K562 (cell line): ENCODE data around the gene PAIP2. TPM values are rescaled to one million over a fixed set of nuclear protein-coding genes. Genes with fewer than 3 reads are reported as not detected.

Source experiments
- CEBPZ ChIP-seq: fragments of 150-350 bp; IDR thresholded peaks from 2 replicates; pipeline ENCODE4 v1.6.1; 2014; ENCODE audit warnings: low read depth, mild to moderate bottlenecking, low read length, borderline replicate concordance
- CHCHD3 ChIP-seq: fragments of 250-450 bp; sonication (Bioruptor Pico); IDR thresholded peaks from 2 replicates; pipeline ENCODE4 v2.1.2; 2022; ENCODE audit warnings: mild to moderate bottlenecking
- GATA2 ChIP-seq: sonication (generic); formaldehyde crosslinking; IDR thresholded peaks from 2 replicates; pipeline ENCODE4 v1.4.0; 2020; ENCODE audit warnings: mild to moderate bottlenecking, missing genetic modification reagents
- GATAD2B ChIP-seq: fragments of 450-650 bp; IDR thresholded peaks from 2 replicates; pipeline ENCODE4 v1.6.1; 2017; ENCODE audit warnings: mild to moderate bottlenecking, borderline replicate concordance
- HEY1 ChIP-seq: fragments of 250-450 bp; sonication (Bioruptor Pico); IDR thresholded peaks from 2 replicates; pipeline ENCODE4 v1.5.0; 2020; ENCODE audit warnings: mild to moderate bottlenecking, moderate library complexity, borderline replicate concordance
- NR2C2 ChIP-seq, 2 experiments: fragments of 200-800 bp in 1 of 2; sonication (Bioruptor generic) in 1 of 2; sonication (generic) in 1 of 2; formaldehyde crosslinking in 1 of 2; IDR thresholded peaks; 2 replicates each; pipeline versions ENCODE4 v1.6.1 to v1.8.0; 2016 to 2022; ENCODE audit warnings: mild to moderate bottlenecking in 1 of 2, missing compliant biosample characterization in 1 of 2, missing genetic modification characterization in 1 of 2, missing genetic modification reagents in 1 of 2
- NR4A1 ChIP-seq, 2 experiments: fragments of 250-450 bp in 1 of 2; fragments of 450-650 bp in 1 of 2; sonication (Bioruptor Pico) in 1 of 2; IDR thresholded peaks; 2 replicates each; pipeline versions ENCODE4 v1.4.0 to v1.6.1; 2016 to 2020; ENCODE audit warnings: mild to moderate bottlenecking in 2 of 2, missing compliant biosample characterization in 1 of 2, missing genetic modification characterization in 1 of 2, moderate library complexity in 1 of 2
- POLR3G ChIP-seq: IDR thresholded peaks from 2 replicates; pipeline ENCODE4 v1.6.1; 2011; ENCODE audit not compliant: insufficient read length, insufficient replicate concordance; ENCODE audit errors: extremely low read depth
- PTRF ChIP-seq: fragments of 450-650 bp; IDR thresholded peaks from 2 replicates; pipeline ENCODE4 v1.6.1; 2016; ENCODE audit warnings: mild to moderate bottlenecking, missing genetic modification characterization, missing compliant biosample characterization
- SREBF1 ChIP-seq: fragments of 150-350 bp; IDR thresholded peaks from 2 replicates; pipeline ENCODE4 v1.6.1; 2014; ENCODE audit warnings: antibody characterized with exemption, low read depth, low read length, borderline replicate concordance
- TFE3 ChIP-seq: fragments of 450-650 bp; formaldehyde crosslinking; IDR thresholded peaks from 2 replicates; pipeline ENCODE4 v1.4.0; 2020; ENCODE audit warnings: mild to moderate bottlenecking, mixed read lengths
- ZNF561 ChIP-seq: fragments of 450-650 bp; formaldehyde crosslinking; conservative IDR thresholded peaks from 2 replicates; pipeline ENCODE4 v1.4.0; 2020; ENCODE audit warnings: mild to moderate bottlenecking, moderate library complexity
- polyA plus RNA-seq, 8 experiments: library from polyadenylated mRNA; depleted of rRNA in 4 of 8; stranded (reverse) in 5 of 8; unstranded in 3 of 8; fragments of >200 nt; fragmentation: Nextera tagmentation in 2 of 8; fragmentation: Illumina TruSeq in 1 of 8; extraction: Ambion mirVana in 2 of 8; extraction: Trizol in 1 of 8; gene quantifications; 2 replicates each; pipeline versions ENCODE4 v1.2.1 to v1.2.3, GENCODE V29; 2011 to 2014; ENCODE audit warnings: inconsistent platforms in 1 of 8, missing spikeins in 1 of 8
- total RNA-seq, 7 experiments: library from RNA; depleted of rRNA in 6 of 7; stranded (reverse); fragments of >200 nt in 6 of 7; fragmentation: Illumina TruSeq in 2 of 7; extraction: Trizol in 2 of 7; gene quantifications; 2 replicates each; pipeline versions ENCODE4 v1.2.1 to v1.2.3, GENCODE V29; 2011 to 2021; ENCODE audit warnings: low replicate concordance in 1 of 7
- TF ChIP-seq, protein P1 (sequence below): sonication (generic); formaldehyde crosslinking; IDR thresholded peaks from 2 replicates; pipeline ENCODE4 v1.8.0; 2022; ENCODE audit warnings: mild to moderate bottlenecking, missing genetic modification reagents
- TF ChIP-seq, protein P2 (sequence below): sonication (generic); formaldehyde crosslinking; IDR thresholded peaks from 2 replicates; pipeline ENCODE4 v1.8.1; 2023; ENCODE audit warnings: mild to moderate bottlenecking, missing genetic modification reagents
- TF ChIP-seq, protein P3 (sequence below): sonication (generic); formaldehyde crosslinking; IDR thresholded peaks from 2 replicates; pipeline ENCODE4 v1.4.0; 2020; ENCODE audit warnings: mild to moderate bottlenecking, missing genetic modification reagents

Gene PAIP2
- total and polyA plus RNA-seq, 9 of the 15 experiments (the other 6 are each of a cell fraction or from before 2014, with no cell fraction given), result 78.3 to 187 (median 128) TPM

- TF ChIP-seq, protein P1, sequence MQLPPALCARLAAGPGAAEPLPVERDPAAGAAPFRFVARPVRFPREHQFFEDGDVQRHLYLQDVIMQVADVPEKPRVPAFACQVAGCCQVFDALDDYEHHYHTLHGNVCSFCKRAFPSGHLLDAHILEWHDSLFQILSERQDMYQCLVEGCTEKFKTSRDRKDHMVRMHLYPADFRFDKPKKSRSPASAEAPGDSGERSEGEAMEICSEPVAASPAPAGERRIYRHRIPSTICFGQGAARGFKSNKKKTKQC (CRISPR knock-in tag), result no peak
- TF ChIP-seq, protein P2, sequence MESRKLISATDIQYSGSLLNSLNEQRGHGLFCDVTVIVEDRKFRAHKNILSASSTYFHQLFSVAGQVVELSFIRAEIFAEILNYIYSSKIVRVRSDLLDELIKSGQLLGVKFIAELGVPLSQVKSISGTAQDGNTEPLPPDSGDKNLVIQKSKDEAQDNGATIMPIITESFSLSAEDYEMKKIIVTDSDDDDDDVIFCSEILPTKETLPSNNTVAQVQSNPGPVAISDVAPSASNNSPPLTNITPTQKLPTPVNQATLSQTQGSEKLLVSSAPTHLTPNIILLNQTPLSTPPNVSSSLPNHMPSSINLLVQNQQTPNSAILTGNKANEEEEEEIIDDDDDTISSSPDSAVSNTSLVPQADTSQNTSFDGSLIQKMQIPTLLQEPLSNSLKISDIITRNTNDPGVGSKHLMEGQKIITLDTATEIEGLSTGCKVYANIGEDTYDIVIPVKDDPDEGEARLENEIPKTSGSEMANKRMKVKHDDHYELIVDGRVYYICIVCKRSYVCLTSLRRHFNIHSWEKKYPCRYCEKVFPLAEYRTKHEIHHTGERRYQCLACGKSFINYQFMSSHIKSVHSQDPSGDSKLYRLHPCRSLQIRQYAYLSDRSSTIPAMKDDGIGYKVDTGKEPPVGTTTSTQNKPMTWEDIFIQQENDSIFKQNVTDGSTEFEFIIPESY (CRISPR knock-in tag), result peak; percentile 73
- TF ChIP-seq ZNF561 (CRISPR knock-in tag) (no peak), GATAD2B (no peak), HEY1 (CRISPR knock-in tag) (no peak), PTRF (tag) (no peak), NR2C2 (CRISPR knock-in tag; IDR thresholded peaks at IDR 0.05) (no peak), NR2C2 (tag; IDR thresholded peaks at IDR 0.05) (no peak), GATA2 (no peak), NR4A1 (CRISPR knock-in tag; IDR thresholded peaks at IDR 0.05) (no peak), NR4A1 (tag; IDR thresholded peaks at IDR 0.05) (0 out of 2 replicates have a peak, but pooled peaks have one; percentile 25), CHCHD3 (CRISPR knock-in tag) (no peak), POLR3G (no peak), CEBPZ (no peak), TFE3 (CRISPR knock-in tag) (no peak), SREBF1 (no peak)
- TF ChIP-seq, protein P3, sequence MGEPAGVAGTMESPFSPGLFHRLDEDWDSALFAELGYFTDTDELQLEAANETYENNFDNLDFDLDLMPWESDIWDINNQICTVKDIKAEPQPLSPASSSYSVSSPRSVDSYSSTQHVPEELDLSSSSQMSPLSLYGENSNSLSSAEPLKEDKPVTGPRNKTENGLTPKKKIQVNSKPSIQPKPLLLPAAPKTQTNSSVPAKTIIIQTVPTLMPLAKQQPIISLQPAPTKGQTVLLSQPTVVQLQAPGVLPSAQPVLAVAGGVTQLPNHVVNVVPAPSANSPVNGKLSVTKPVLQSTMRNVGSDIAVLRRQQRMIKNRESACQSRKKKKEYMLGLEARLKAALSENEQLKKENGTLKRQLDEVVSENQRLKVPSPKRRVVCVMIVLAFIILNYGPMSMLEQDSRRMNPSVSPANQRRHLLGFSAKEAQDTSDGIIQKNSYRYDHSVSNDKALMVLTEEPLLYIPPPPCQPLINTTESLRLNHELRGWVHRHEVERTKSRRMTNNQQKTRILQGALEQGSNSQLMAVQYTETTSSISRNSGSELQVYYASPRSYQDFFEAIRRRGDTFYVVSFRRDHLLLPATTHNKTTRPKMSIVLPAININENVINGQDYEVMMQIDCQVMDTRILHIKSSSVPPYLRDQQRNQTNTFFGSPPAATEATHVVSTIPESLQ (CRISPR knock-in tag), result 0 out of 2 replicates have a peak, but pooled peaks have one; percentile 50
Measured at GRCh38 chr5:139293202-139293506, 48.5 kb upstream of the PAIP2 start (continued).
